Measurements from ENCODE around the gene SFXN1.

DNA sequence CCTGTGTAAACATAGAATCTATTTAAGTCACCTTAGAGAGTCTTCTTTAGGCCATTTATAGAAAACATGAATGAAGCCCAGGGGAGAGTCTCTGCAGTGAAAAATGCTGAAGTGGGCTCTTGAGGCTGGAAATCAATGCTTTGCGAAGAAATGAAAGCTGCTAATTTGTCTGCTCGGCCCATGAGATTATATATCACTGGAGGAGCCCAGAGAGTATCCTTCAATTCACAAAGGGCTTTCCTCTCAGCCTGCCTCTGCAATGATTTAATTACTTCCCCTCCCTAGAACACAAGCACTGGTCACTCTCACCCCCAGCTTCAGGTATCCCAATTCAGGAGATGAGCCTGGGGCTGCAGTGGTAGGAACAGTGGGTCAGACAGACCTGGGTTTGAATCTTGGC lies 26.2 kb upstream of the SFXN1 start:
- TF ChIP-seq, protein P1, sequence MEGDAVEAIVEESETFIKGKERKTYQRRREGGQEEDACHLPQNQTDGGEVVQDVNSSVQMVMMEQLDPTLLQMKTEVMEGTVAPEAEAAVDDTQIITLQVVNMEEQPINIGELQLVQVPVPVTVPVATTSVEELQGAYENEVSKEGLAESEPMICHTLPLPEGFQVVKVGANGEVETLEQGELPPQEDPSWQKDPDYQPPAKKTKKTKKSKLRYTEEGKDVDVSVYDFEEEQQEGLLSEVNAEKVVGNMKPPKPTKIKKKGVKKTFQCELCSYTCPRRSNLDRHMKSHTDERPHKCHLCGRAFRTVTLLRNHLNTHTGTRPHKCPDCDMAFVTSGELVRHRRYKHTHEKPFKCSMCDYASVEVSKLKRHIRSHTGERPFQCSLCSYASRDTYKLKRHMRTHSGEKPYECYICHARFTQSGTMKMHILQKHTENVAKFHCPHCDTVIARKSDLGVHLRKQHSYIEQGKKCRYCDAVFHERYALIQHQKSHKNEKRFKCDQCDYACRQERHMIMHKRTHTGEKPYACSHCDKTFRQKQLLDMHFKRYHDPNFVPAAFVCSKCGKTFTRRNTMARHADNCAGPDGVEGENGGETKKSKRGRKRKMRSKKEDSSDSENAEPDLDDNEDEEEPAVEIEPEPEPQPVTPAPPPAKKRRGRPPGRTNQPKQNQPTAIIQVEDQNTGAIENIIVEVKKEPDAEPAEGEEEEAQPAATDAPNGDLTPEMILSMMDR (IDR thresholded peaks at IDR 0.05) = no peak
- TF ChIP-seq POLR2A (IDR thresholded peaks at IDR 0.05) = no peak
